Central memory CD4-positive, alpha-beta T cell (primary cell): ENCODE results near the gene LINC01488.

Experiments
- DNase-seq: peaks from one replicate; pipeline ENCODE4 v3.0.0; 2022

LINC01488 gene

GRCh38 chr11:69482322-69482721 is 859 bp downstream of the LINC01488 start:
- DNase-seq = no peak

- no peak for DNase-seq
Observed at GRCh38 chr11:69483170-69483569, 1.7 kb downstream of the LINC01488 start.

- no peak for DNase-seq
Observed at GRCh38 chr11:69483691-69484426, 2.4 kb downstream of the LINC01488 start.

GRCh38 chr11:69484427-69485259 is 3.2 kb downstream of the LINC01488 start:
- DNase-seq = no peak

GRCh38 chr11:69485337-69486041 is 4.0 kb downstream of the LINC01488 start:
- no peak for DNase-seq

- no peak for DNase-seq
Observed at GRCh38 chr11:69486056-69486772, 4.8 kb downstream of the LINC01488 start.

GRCh38 chr11:69486773-69487291 is 5.4 kb downstream of the LINC01488 start:
- no peak for DNase-seq

GRCh38 chr11:69487391-69487790 is 5.9 kb downstream of the LINC01488 start:
- no peak for DNase-seq

GRCh38 chr11:69487849-69488542 is 6.5 kb downstream of the LINC01488 start:
- no peak for DNase-seq

GRCh38 chr11:69488543-69488940 is 7.1 kb downstream of the LINC01488 start:
- DNase-seq = no peak

GRCh38 chr11:69489031-69489745 is 7.7 kb downstream of the LINC01488 start:
- no peak for DNase-seq

GRCh38 chr11:69489746-69490365 is 8.4 kb downstream of the LINC01488 start:
- no peak for DNase-seq

- DNase-seq = no peak
Observed at GRCh38 chr11:69490516-69490915, 9.1 kb downstream of the LINC01488 start.

- DNase-seq = no peak
Observed at GRCh38 chr11:69491071-69492031, 9.9 kb downstream of the LINC01488 start.

GRCh38 chr11:69492201-69492991 is 10.9 kb downstream of the LINC01488 start:
- DNase-seq = no peak

- DNase-seq = no peak
Observed at GRCh38 chr11:69493931-69494821, 12.7 kb downstream of the LINC01488 start.

GRCh38 chr11:69494851-69495250 is 13.4 kb downstream of the LINC01488 start:
- DNase-seq = no peak
